ENCODE results near the gene MIDN. TPM values are rescaled to one million over a fixed set of nuclear protein-coding genes. Genes with fewer than 3 reads are reported as not detected.

MIDN gene
- total RNA-seq, 1 donor from 2014 or later = 15.8 TPM

DNA sequence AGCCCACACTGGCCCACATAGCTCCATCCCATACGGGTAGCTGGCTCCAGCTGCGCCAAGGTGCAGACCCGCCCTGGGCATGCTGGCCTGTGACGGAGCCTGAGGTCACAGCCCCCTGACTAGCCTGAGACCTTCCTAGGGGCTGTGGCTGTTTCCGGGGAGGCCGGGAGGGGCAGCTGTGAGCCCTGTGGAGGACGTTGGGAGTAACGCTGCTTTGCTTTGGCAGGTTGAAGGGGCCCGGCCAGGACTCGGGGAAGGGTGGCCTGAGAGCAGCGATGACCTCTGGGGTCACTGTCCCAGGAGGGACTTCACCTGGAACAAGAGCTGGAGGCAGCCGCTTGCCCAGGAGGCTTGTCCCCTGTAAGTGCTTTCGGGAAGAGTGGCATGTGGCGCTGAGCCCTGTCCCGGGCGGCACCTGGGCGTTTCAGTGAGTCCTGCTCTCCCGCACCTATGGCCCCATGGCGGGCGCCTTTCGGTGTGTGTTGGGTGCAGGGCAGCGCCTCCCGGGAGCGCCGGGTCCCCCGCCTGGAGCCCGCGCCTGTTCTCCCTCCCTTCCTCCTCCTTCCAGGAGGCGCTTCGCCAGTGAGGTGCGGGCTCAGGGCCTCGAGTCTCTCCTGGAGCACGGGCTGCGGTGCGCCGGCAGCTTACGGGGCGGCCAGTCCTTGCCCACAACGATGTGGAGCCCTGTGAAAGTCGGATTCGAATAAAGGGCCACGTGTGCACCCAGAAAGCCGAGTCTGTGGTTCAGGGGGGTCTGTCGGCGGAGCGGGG, 25.9 kb downstream of the MIDN start:
- Histone ChIP-seq H3K4me3 (ENCODE audit: low read depth, low read length) (peak overlapping the region; percentile 79), H3K36me3 (ENCODE audit: control insufficient read depth, insufficient read depth, low read length) (peaks cover 41% of the 10 kb centered on the region)

DNA sequence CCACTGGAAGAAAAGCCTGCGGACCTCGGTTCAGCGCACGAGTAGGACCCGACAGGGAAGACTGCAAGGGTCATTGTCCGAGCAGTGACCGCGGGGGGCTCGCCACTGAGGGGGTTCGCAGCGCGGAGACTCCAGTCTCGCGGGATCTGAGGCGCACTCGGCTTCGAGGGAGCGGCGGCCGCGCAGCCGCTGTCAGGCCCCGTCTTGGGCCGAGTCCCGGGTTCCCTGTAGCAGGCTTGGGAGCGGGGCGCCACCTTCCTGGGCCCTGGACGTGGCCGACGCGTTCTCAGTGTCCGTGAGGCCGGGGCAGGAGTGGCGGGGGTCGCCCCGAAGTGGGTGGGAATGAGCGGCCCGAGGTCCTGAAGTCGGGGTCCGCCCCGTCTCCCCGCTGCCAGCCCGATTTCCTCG, 26.5 kb downstream of the MIDN start:
- H3K4me3 ChIP-seq (ENCODE audit: low read depth, low read length) = peak overlapping the region; percentile 79
- no peak for DNase-seq (ENCODE audit: low read depth)
- peaks cover 45% of the 10 kb centered on the region for H3K36me3 ChIP-seq (ENCODE audit: control insufficient read depth, insufficient read depth, low read length)
- H3K27me3 ChIP-seq (ENCODE audit: control insufficient read depth, insufficient read depth, low read length) = no peaks in the 10 kb centered on the region
- FAIRE-seq = no peak
- TF ChIP-seq, protein P1, sequence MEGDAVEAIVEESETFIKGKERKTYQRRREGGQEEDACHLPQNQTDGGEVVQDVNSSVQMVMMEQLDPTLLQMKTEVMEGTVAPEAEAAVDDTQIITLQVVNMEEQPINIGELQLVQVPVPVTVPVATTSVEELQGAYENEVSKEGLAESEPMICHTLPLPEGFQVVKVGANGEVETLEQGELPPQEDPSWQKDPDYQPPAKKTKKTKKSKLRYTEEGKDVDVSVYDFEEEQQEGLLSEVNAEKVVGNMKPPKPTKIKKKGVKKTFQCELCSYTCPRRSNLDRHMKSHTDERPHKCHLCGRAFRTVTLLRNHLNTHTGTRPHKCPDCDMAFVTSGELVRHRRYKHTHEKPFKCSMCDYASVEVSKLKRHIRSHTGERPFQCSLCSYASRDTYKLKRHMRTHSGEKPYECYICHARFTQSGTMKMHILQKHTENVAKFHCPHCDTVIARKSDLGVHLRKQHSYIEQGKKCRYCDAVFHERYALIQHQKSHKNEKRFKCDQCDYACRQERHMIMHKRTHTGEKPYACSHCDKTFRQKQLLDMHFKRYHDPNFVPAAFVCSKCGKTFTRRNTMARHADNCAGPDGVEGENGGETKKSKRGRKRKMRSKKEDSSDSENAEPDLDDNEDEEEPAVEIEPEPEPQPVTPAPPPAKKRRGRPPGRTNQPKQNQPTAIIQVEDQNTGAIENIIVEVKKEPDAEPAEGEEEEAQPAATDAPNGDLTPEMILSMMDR (IDR thresholded peaks at IDR 0.05; ENCODE audit: insufficient read depth, low read length, severe bottlenecking) = no peak

More for the DNA sequence above, 25.9 kb downstream of the MIDN start:
- FAIRE-seq (no peak), DNase-seq (ENCODE audit: low read depth) (no peak)
- H3K27me3 ChIP-seq (ENCODE audit: control insufficient read depth, insufficient read depth, low read length) = no peaks in the 10 kb centered on the region
- TF ChIP-seq, protein P1 (IDR thresholded peaks at IDR 0.05; ENCODE audit: insufficient read depth, low read length, severe bottlenecking) = no peak

DNA sequence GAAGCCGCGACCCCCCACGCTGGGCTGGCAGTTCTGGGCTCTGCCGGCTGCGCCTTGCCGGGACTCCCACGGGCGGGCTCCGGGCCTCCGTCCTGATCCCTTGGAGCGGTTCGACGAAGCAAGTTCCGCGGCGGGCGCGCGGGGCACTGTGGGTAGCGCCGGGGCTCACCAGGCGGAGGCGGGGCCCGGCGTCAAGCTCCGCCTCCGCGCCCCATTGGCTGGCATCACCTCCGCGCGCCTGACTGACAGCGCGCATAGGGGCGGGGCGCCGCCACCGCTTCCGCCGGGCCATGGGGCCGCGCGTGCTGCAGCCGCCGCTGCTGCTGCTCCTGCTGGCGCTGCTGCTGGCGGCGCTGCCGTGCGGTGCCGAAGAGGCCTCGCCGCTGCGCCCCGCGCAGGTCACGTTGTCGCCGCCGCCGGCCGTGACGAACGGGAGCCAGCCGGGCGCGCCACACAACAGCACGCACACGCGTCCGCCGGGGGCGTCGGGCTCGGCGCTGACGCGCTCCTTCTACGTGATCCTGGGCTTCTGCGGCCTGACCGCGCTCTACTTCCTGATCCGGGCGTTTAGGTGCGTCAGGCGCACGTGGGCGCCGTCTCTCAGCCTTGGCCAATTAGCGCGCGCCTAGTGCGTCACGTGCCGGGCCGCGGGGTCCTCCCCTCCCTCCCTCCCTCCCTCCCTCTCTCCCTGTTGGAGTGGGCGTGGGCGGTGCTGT, 27.0 kb downstream of the MIDN start, which contains the start of gene FAM174C:
Gene FAM174C (plus strand): TSS at position 271 of the 716 bp plus-strand sequence. CDS start 20 bp downstream, at position 291.
- DNase-seq (ENCODE audit: low read depth) (peak; percentile 84), FAIRE-seq (no peak)
- TF ChIP-seq, protein P1 (IDR thresholded peaks at IDR 0.05; ENCODE audit: insufficient read depth, low read length, severe bottlenecking) = no peak
- H3K27me3 ChIP-seq (ENCODE audit: control insufficient read depth, insufficient read depth, low read length) = no peaks in the 10 kb centered on the region
- peaks cover 43% of the 10 kb centered on the region for H3K36me3 ChIP-seq (ENCODE audit: control insufficient read depth, insufficient read depth, low read length)
- H3K4me3 ChIP-seq (ENCODE audit: low read depth, low read length) = peak within 1 kb of the TSS; percentile 79

DNA sequence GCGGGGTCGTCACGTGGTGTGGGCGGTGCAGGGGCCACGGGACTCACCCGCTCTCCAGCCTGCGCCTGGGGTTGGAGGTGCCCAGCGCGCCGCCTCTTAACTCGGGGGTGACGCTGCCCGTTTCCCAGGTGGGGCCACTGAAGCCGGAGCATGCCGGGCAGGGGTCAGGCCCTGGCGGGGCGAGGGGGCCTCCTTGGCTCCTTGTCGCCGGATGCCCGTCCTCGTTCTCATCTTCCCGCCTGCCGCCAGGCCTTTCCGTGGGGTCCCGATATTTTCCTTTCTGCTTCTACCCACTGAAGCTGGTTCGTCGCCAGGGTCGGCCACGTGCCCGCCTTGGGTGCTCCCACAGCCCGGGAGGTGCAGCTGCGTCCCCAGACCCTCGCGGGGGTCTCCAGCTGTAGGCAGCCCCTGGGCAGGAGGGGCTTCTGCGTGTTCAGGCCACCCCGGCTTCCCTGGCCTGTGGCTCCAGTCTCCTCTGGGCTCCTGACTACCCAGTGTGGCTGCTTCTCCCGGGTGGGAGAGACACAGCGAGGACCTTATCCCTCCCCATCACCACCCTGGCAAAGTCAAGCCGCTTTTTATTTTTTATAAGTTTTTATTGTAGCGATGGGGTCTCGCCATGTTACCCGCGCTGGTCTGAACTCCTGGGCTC, 27.7 kb downstream of the MIDN start:
- no peak for FAIRE-seq
- Histone ChIP-seq H3K36me3 (ENCODE audit: control insufficient read depth, insufficient read depth, low read length) (peaks cover 39% of the 10 kb centered on the region), H3K27me3 (ENCODE audit: control insufficient read depth, insufficient read depth, low read length) (no peaks in the 10 kb centered on the region), H3K4me3 (ENCODE audit: low read depth, low read length) (peak overlapping the region; percentile 79)
- TF ChIP-seq, protein P1 (IDR thresholded peaks at IDR 0.05; ENCODE audit: insufficient read depth, low read length, severe bottlenecking) = no peak
- no peak for DNase-seq (ENCODE audit: low read depth)

DNA sequence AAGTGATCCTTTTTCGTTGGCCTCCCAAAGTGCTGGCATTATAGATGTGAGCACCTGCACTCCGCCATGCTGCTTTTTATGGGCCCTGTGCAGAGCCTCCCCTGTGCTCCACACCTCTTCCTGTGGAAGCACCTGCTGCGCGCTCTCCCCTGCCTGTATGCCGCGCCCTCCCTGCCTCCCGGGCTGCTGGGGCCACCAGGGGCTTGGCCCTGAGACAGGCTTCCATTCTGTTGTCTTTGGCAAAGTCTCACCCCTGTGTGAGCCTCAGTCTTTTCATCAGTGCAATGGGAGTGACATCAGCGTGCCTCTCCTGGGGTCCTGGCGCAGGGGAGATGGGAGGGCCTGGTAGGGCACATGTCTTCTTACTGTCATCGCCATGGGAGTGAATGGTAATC, 28.2 kb downstream of the MIDN start:
- Histone ChIP-seq H3K27me3 (ENCODE audit: control insufficient read depth, insufficient read depth, low read length) (no peaks in the 10 kb centered on the region), H3K4me3 (ENCODE audit: low read depth, low read length) (peak overlapping the region; percentile 79), H3K36me3 (ENCODE audit: control insufficient read depth, insufficient read depth, low read length) (peaks cover 36% of the 10 kb centered on the region)
- DNase-seq (ENCODE audit: low read depth) (no peak), FAIRE-seq (no peak)
- TF ChIP-seq, protein P1 (IDR thresholded peaks at IDR 0.05; ENCODE audit: insufficient read depth, low read length, severe bottlenecking) = no peak

All from bronchial epithelial cell (primary cell).